OCI-LY7 (cell line): ENCODE measurements around the gene DAPK3. TPM values are rescaled to one million over a fixed set of nuclear protein-coding genes. Genes with fewer than 3 reads are reported as not detected.

Experiments used
- BruUV-seq: library from RNA; stranded (reverse); fragments of 400-500 nt; replicated peaks from 2 replicates; lab custom pipeline; 2021; lab: Mats Ljungman, UMichigan
- CTCF ChIA-PET: fragments of 300-600 bp; sonication (Branson Sonifier 250); formaldehyde crosslinking; loops from one replicate; lab custom pipeline; 2022; ENCODE audit warnings: antibody characterized with exemption; ENCODE audit not compliant: unreplicated experiment; lab: Charles Lee
- POLR2A ChIA-PET: fragments of 300-600 bp; sonication (Branson Sonifier 250); formaldehyde crosslinking; loops from one replicate; lab custom pipeline; 2022; ENCODE audit warnings: antibody characterized with exemption; lab: Charles Lee
- DNase-seq: peaks from one replicate; pipeline ENCODE4 v3.0.0-alpha.2; 2015; ENCODE audit warnings: low spot score
- H2AFZ ChIP-seq: fragments of 200-600 bp; sonication (generic), shearing (Covaris generic); 2 replicates; pipeline ENCODE4 v1.6.1; 2014; ENCODE audit warnings: mild to moderate bottlenecking, antibody characterized with exemption, low read length, moderate library complexity
- H3K27ac ChIP-seq: fragments of 200-600 bp; sonication (generic); 2 replicates; pipeline ENCODE4 v1.5.1; 2014; ENCODE audit warnings: mixed run types, low read depth, mild to moderate bottlenecking, moderate library complexity, low read length, inconsistent platforms; ENCODE audit not compliant: poor library complexity, severe bottlenecking
- H3K36me3 ChIP-seq: fragments of 200-600 bp; sonication (generic); 2 replicates; pipeline ENCODE4 v1.6.1; 2014; ENCODE audit warnings: mild to moderate bottlenecking, antibody characterized with exemption, low read length, moderate library complexity, mixed read lengths; ENCODE audit not compliant: insufficient read depth
- H3K4me1 ChIP-seq: fragments of 200-600 bp; sonication (generic); 2 replicates; pipeline ENCODE4 v1.5.1; 2014; ENCODE audit warnings: mild to moderate bottlenecking, low read length; ENCODE audit not compliant: insufficient read depth, poor library complexity, severe bottlenecking
- H3K4me2 ChIP-seq: fragments of 200-600 bp; sonication (generic); 2 replicates; pipeline ENCODE4 v1.6.1; 2014; ENCODE audit warnings: mild to moderate bottlenecking, low read length
- H3K4me3 ChIP-seq: fragments of 200-600 bp; sonication (generic); 2 replicates; pipeline ENCODE4 v1.5.1; 2014; ENCODE audit warnings: mild to moderate bottlenecking, low read depth, low read length; ENCODE audit not compliant: poor library complexity, severe bottlenecking
- H3K79me2 ChIP-seq: fragments of 200-600 bp; sonication (generic); 2 replicates; pipeline ENCODE4 v1.6.1; 2016; ENCODE audit warnings: low read depth, mild to moderate bottlenecking, low read length, moderate library complexity, mixed read lengths; ENCODE audit not compliant: insufficient read depth
- H3K9me2 ChIP-seq: fragments of 200-600 bp; sonication (generic); 2 replicates; pipeline ENCODE4 v1.6.1; 2016; ENCODE audit warnings: mild to moderate bottlenecking, low read length, mixed read lengths; ENCODE audit not compliant: insufficient read depth
- H3K9me3 ChIP-seq: fragments of 200-600 bp; sonication (generic); 2 replicates; pipeline ENCODE4 v1.6.1; 2014; ENCODE audit warnings: mild to moderate bottlenecking, mixed run types, low read length, mixed read lengths
- H4K20me1 ChIP-seq: fragments of 200-600 bp; sonication (generic); 2 replicates; pipeline ENCODE4 v1.6.1; 2014; ENCODE audit warnings: mild to moderate bottlenecking, antibody characterized with exemption, low read length, moderate library complexity, mixed read lengths; ENCODE audit not compliant: insufficient read depth
- CTCF ChIP-seq: fragments of 200-600 bp; sonication (generic); conservative IDR thresholded peaks from 2 replicates; pipeline ENCODE4 v1.5.1; 2014; ENCODE audit warnings: mild to moderate bottlenecking, antibody characterized with exemption, low read length, moderate library complexity, mixed read lengths
- EZH2phosphoT487 ChIP-seq: fragments of 200-600 bp; sonication (generic); IDR thresholded peaks from 2 replicates; pipeline ENCODE4 v1.6.1; 2018; ENCODE audit warnings: low read depth, borderline replicate concordance, mild to moderate bottlenecking, mixed run types, antibody characterized with exemption, low read length, moderate library complexity, mixed read lengths
- intact Hi-C: fragments of 100-400 bp; cut with micrococcal nuclease; formaldehyde crosslinking; loops from one replicate; pipeline ENCODE4 v1.10.0; 2022; ENCODE audit not compliant: unreplicated experiment
- total RNA-seq, 2 experiments: library from RNA; depleted of rRNA in 1 of 2; stranded (reverse); fragments of >200 nt in 1 of 2; shearing (Covaris generic) in 1 of 2; gene quantifications; 2 replicates each; pipeline ENCODE4 v1.2.3, GENCODE V29; 2014 to 2022

The DAPK3 gene
- total RNA-seq, 2 experiments from 2014 or later, result 47.1 to 49.3 TPM

DNA sequence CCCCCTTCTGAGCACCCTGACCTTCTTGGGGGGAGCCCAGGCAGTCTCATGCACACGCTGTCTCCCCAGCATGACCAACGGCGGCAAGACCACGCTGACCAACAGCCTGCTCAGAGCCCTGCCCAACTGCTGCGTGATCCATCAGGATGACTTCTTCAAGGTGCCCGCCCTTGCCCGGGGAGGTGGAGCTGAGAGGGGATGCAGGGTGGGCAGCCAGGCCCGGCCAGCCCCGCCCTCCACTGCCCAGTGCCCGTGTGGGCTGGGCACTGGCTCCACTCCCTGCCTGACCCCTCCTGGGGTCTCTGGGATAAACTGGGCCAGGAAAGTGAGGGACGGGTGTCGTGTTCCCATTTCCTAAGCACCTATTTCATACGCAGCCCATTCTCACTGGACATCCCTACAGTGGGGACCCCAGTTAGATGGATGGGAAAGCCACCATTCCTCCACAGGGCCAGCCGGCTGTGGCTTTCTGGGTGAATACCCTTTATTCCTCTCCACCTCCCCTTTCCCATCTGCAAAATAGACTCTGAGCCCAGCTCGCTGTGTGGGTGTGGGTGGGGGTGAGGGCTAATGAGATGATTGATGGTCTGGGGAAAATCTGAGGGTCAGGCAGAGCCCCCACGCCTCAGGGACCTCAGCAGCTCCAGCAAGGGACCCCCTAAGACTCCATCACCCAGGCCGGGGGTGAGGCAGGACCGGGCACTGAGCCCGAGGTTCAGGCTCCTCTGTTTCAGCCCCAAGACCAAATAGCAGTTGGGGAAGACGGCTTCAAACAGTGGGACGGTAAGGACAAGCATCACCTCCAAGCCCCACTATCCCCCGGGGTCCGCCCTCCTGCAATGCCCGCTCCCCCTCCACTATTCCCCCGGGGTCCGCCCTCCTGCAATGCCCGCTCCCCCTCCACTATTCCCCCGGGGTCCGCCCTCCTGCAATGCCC, 34.1 kb downstream of the DAPK3 start:
- intact Hi-C loops, result no loop called here
- H3K79me2 ChIP-seq, result no peaks in the 10 kb centered on the region
- no peaks in the 10 kb centered on the region for H3K36me3 ChIP-seq
- TF ChIP-seq CTCF, result no peak
- no peak for TF ChIP-seq EZH2phosphoT487
- H2AFZ ChIP-seq, result no peak overlapping the region
- no peaks in the 10 kb centered on the region for H3K9me2 ChIP-seq
- no peak overlapping the region for H3K4me2 ChIP-seq
- no peak overlapping the region for H3K4me3 ChIP-seq
- POLR2A ChIA-PET, result no interaction called here
- no peak overlapping the region for H3K27ac ChIP-seq
- no peaks in the 10 kb centered on the region; the same call in 1 of the 2 replicates for H4K20me1 ChIP-seq
- DNase-seq, result no peak
- H3K9me3 ChIP-seq, result no peaks in the 10 kb centered on the region
- CTCF ChIA-PET, result no interaction called here
- BruUV-seq, result no TSS peak
- no peaks in the 10 kb centered on the region for H3K4me1 ChIP-seq

DNA sequence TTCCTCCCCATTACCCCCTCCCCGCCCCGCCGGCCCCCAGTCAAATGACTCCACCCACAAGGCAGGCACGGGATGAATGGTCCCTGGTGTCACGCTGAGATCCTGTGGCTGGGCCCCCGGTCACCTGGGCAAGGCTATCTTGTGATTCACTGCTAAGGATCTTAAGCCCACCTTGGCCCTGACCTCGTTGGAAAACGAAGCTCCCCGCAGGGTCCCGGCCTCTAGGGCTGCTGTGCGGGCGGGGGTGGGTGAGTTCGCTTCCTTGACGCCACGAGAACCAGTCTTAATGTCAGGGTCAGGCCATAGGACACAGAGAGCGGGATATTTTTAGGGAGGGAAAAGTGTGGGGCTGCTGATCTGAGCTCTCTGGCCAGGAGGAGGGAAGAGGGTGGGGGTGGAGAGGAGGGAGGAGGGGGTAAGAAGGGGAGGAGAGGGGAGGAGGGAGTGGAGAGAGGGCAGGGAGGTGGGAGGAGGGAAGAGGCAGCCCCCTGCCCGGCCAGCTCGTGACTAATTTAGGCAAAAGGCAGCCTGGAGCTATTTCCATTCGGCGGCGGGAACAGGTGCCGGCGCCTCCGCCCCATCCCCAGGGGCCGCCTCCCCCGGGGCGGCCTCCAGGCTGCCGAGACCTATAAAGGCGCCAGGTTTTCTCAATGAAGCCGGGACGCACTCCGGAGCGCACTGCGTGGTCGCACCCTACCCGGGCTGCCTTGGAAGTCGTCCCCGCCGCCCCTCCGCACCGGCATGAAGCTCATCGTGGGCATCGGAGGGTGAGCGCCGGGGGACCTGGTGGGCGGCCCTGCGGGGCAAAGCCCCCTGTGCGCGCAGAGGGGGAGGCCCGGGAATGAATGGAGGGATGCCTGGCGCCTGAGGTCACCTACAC, 37.7 kb downstream of the DAPK3 start, which contains the start of gene NMRK2:
NMRK2 (plus strand) TSS at position 139 of the 880 bp plus-strand sequence; CDS start at position 742, 603 bp downstream.
- H3K79me2 ChIP-seq, result no peaks in the 10 kb centered on the region
- H3K9me3 ChIP-seq, result no peaks in the 10 kb centered on the region
- intact Hi-C loops, result no loop called here
- ChIA-PET CTCF (no interaction called here), POLR2A (no interaction called here)
- H4K20me1 ChIP-seq, result no peaks in the 10 kb centered on the region
- no peak within 1 kb of the TSS for H3K4me2 ChIP-seq
- no peak for DNase-seq
- TF ChIP-seq CTCF, result no peak
- no peak for TF ChIP-seq EZH2phosphoT487
- no peak within 1 kb of the TSS for H3K4me3 ChIP-seq
- H3K27ac ChIP-seq, result no peak within 1 kb of the TSS
- H3K4me1 ChIP-seq, result no peaks in the 10 kb centered on the region
- no TSS peak for BruUV-seq
- H3K36me3 ChIP-seq, result no peaks in the 10 kb centered on the region
- H3K9me2 ChIP-seq, result no peaks in the 10 kb centered on the region
- no peak within 1 kb of the TSS for H2AFZ ChIP-seq
